RPMI7951 (cell line): ENCODE measurements around the gene ZNF605. TPM values are rescaled to one million over a fixed set of nuclear protein-coding genes. Genes with fewer than 3 reads are reported as not detected.
"Not testable (repeated sequence)": the region's sequence is repeated elsewhere in the genome, so short reads cannot be mapped to it uniquely, and the experiment has no call there.

Experiments
- DNase-seq: peaks from one replicate; pipeline ENCODE4 v3.0.0-alpha.2; 2012; ENCODE audit warnings: low read depth
- total RNA-seq: library from RNA; depleted of rRNA; stranded (reverse); fragments of >200 nt; shearing (Covaris generic); gene quantifications from 2 replicates; pipeline ENCODE4 v1.2.3, GENCODE V29; 2014

Gene ZNF605
- total RNA-seq, 1 experiment from 2014 or later = 3.5 TPM

DNA sequence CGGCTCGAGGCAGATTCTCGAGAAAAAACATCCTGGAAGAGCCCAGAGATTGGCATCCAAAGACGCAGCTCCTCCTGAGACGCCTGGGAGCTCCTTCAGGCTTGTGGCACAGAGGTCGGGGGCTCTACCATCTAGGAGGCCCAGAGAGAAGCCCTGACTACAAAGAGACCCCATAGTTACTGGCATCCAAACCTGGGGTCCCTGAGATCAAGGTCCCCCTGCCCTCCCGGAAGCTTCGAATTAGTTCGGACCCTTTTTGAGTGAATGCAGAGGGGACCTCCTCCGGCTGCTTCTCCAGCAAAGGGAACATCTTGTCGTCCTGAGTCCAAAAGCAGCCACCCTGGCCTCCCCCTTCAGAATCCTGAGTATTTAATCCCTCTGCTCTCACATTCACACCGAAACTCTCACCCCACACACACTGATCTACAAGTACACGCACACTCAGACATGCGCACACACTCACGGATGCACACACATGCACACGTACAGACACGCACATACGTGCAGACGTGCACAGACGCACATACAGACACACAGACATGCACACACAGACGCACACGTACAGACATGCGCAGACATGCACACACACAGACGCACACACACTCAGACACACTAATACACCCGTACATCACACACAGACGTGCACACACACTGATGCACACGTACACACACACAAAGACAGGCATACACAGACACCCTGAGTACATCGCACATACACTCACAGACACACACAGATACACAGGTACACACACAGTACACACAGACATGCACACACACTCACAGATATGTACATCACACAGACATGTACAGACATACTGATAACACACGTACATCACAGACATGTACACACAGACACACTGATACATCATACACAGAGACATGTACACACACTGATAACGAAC, 5.9 kb downstream of the ZNF605 start:
- no peak for DNase-seq

DNA sequence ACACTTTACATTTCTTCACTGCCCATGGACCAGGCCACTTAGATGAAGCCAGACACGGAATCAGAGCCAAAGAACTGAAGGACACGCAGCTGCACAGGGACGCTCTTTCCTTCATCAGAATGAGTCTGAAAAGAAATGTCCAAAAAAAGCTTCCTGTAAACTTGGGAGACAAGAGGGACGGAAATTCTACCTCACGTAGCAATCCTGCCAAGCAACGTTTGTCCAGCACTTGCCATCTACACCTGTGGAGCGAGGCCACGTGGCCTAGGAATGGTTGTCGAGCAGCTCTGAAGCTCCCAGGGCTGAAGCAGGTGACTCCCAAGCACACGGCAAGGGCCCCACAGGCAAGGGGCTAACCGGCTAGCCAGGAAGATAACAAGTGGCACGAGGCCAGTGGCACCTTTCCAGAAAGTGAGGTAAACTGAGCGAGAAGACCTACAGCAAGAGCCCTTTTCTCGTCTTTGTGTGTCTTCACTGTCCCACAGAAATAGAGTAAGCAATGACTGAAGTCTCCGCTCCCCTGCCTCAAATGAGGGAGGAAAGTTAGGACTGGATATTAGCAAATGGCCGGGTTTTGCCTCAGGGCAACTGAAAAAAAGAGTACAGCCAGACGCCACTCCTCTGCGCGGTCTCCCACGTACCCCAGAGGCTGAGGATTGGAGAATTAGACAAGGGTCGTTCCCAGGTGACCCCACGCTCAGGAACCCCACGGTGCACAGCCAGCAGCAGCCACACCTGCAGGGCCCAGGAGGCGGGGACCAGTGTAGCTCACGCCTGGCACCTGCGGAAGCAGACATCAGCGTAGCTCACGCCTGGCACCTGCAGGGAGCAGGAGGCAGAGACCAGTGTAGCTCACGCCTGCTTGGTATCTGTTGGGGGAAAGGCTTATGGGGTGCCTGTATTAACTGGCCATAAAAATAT, 7.7 kb downstream of the ZNF605 start:
- DNase-seq = no peak

GRCh38 chr12:132946246-132946820, 9.8 kb downstream of the ZNF605 start:
- no peak for DNase-seq

DNA sequence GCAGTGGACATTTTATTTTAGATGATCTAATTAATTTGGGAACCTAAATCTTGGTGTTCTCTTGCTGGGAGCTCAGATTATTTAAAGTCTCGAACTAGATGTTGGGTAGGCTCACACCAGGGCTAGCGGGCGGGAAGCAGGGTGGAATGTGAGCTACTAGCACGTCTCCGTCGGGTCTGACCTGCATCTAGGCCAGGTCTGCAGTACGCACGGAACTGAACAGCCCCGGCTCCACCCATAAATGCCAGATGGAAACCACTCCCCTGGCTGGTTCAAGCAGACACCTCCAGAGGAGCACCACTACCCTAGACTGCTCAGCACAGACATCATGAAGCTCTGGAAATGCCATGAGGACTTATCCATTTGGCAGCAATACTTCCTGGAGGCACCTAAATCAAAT, 10.3 kb downstream of the ZNF605 start:
- no peak for DNase-seq

DNA sequence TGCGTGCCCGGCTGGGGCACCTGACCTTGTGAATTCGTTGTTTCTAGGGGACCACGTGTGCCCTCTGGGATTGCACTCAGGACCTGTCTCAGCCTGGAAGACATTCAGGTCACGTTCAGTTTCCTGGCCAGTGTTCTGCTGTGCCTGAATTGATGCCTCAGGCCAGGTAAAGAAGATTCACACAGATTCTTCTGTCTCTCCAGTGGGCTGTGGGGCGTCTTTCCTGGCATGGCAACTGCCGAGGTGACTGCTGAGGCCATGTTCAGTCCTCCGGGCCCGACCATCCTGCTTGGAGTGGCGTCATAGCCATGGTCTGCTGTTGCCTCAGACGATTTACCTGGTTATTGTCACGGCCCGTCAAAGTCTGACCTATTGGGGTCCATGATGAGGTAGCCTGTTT, 13.5 kb downstream of the ZNF605 start:
- no peak for DNase-seq

DNA sequence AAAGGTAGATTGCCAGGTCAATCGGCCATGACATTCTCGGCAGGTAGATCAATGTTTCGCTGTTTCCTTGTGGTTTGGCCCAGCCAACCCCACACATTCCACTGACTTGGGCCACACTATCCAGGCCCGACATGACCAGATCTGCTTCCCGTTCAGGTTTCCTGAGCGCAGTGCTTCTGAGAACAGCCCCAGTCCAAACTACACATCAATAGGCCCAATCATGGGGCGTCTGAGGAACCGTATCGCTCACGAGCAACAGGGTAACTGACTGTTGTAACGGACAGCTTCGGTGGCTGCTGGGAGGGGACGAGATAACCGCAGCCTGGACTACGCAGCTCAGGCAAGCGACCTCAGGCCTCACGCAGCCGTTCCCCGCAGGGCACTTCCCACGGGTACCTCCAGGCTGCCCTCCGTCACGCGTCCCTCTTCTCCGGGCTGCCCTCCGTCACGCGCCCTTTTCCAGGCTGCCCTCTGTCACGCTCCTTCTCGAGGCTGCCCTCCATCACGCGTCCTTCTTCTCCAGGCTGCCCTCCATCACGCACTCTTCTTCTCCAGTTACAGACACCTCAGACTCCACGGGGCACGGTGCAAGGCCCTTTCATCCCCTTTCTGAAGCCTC, 14.7 kb downstream of the ZNF605 start:
- DNase-seq = no peak

DNA sequence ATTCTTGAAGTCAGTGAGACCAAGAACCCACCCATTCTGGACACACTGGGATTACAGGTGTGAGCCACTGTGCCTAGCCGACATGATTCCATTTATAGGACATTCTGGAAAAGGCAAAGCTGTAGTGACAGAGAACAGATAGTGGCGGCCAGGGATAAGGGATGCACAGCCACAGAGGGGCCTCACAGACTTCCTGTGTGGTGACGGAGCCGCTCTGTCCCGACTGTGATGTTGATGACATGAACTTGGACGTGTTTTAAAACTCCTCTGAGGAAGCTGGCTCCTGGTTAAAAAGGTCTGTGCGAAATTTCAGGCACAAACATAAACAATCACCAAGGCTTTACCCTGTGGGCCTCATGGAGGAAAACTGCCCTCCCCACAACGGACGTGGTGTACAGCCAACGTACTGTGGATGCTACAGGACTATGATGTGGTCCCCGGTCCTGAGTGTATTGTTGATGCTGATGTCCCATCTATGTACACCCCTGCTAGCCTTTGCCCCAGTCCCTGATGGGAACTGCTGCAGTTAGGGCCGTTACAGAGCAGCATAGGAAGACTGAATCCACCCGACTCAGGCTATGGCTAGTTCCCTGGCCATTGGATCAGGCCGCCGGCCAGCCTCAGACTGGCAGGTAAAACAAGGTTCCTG, 15.9 kb downstream of the ZNF605 start:
- no peak for DNase-seq

GRCh38 chr12:132938807-132939206, 17.3 kb downstream of the ZNF605 start:
- DNase-seq = not testable (repeated sequence)

- DNase-seq = no peak
Observed at GRCh38 chr12:132937476-132937875, 18.6 kb downstream of the ZNF605 start.

- not testable (repeated sequence) for DNase-seq
Observed at GRCh38 chr12:132936921-132937320, 19.2 kb downstream of the ZNF605 start.

DNA sequence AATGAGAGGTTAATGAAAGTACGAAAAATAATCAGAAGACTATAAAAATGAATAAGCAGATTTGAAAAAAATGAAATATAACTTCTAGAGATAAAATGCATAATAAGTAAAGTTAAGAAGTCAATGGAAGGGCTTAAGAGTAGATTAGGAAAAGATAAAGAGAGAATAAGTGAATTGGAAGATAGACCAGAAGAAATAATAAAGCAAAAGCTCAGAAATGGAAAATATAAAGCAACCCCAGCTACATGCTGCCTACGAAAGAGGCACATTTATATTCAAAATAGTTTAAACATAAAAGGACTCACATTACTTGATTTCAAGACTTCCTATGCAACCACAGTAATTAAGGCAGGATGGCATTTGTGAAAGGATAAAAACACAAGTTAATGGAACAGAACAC, 19.9 kb downstream of the ZNF605 start:
- no peak for DNase-seq

- DNase-seq = no peak
Observed at GRCh38 chr12:132926415-132926833, 29.7 kb downstream of the ZNF605 start.

DNA sequence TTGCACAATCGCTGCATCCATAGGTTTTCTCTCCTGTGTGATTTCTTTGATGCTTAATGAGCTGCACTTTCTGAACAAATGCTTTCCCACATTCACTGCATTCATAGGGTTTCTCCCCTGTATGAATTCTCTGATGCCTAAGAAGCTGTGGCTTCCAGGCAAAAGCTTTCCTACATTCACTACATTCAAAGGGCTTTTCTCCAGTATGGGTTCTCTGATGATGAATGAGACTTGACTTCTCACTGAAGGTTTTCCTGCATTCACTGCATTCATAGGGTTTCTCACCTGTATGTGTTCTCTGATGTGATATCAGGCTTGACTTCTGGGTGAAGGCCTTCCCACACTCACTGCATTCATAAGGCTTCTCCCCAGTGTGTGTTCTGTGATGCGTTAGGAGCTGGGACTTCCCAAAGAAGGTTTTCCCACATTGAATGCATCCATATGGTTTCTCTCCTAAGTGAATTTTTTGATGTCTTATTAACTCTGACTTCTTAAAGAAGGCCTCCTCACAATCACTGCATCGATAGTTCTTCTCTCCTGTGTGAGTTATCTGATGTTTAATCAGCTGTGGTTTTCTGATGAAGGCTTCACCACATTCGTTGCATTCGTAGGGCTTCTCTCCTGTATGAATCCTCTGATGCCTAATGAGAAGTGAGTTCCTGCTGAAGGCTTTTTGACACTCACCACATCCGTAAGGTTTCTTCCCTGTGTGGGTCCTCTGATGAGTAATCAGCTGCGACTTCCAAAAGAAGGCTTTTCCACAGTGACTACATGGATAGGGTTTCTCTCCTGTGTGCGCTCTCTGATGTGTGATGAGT, 30.3 kb downstream of the ZNF605 start:
- peak; percentile 4 for DNase-seq

GRCh38 chr12:132924356-132924755, 31.8 kb downstream of the ZNF605 start:
- DNase-seq = no peak

- no peak for DNase-seq
Observed at GRCh38 chr12:132923356-132923909, 32.7 kb downstream of the ZNF605 start.

- no peak for DNase-seq
Observed at GRCh38 chr12:132922676-132923075, 33.4 kb downstream of the ZNF605 start.

- DNase-seq = no peak
Observed at GRCh38 chr12:132921685-132922084, 34.4 kb downstream of the ZNF605 start.

- DNase-seq = no peak
Observed at GRCh38 chr12:132918680-132919079, 37.4 kb downstream of the ZNF605 start.

DNA sequence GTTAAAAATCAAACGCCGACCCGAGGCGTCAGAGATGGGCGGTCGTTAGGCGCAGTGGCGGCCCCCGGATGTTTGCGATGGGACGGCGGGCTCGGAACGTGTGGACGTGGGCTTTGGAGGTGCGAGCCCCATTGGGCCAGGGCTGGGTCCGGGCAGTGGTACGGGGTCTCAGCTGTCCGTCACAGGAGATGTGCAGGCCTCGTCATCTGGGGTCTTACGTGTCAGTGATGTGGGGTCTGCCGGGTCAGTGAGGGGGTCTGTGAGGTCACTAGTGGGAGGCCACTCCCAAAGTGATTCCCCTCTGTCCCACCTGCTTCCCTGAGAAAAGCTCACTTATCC, 47.1 kb downstream of the ZNF605 start:
- no peak for DNase-seq
